OCI-LY1 (cell line): ENCODE results near the gene STARD13.

Experiments
- H2AFZ ChIP-seq: fragments of 200-600 bp; sonication (generic), shearing (Covaris generic); 2 replicates; pipeline ENCODE4 v1.6.0; 2014; ENCODE audit warnings: antibody characterized with exemption, mild to moderate bottlenecking, low read length
- H3F3A ChIP-seq: fragments of 200-600 bp; sonication (generic), shearing (Covaris generic); 2 replicates; pipeline ENCODE4 v1.6.0; 2014; ENCODE audit warnings: mild to moderate bottlenecking, antibody characterized with exemption, low read length, moderate library complexity; ENCODE audit not compliant: insufficient read depth
- H3K27ac ChIP-seq: fragments of 200-600 bp; sonication (generic); 2 replicates; pipeline ENCODE4 v1.5.1; 2014; ENCODE audit warnings: low read length, mixed run types, mild to moderate bottlenecking, low read depth; ENCODE audit not compliant: poor library complexity, severe bottlenecking
- H3K27me3 ChIP-seq: fragments of 200-600 bp; sonication (generic); 2 replicates; pipeline ENCODE4 v1.6.0; 2014; ENCODE audit warnings: antibody characterized with exemption, mild to moderate bottlenecking, low read length, moderate library complexity; ENCODE audit not compliant: insufficient read depth
- H3K36me3 ChIP-seq: fragments of 200-600 bp; sonication (generic); 2 replicates; pipeline ENCODE4 v1.6.1; 2014; ENCODE audit warnings: mild to moderate bottlenecking, antibody characterized with exemption, low read length, moderate library complexity, mixed read lengths; ENCODE audit not compliant: insufficient read depth
- H3K4me1 ChIP-seq: fragments of 200-600 bp; sonication (generic); 2 replicates; pipeline ENCODE4 v1.5.1; 2014; ENCODE audit warnings: mild to moderate bottlenecking, low read length, moderate library complexity; ENCODE audit not compliant: insufficient read depth, severe bottlenecking
- H3K4me2 ChIP-seq: fragments of 200-600 bp; sonication (generic), shearing (Covaris generic); 2 replicates; pipeline ENCODE4 v1.6.1; 2014; ENCODE audit warnings: low read length
- H3K4me3 ChIP-seq: fragments of 200-600 bp; sonication (generic); 2 replicates; pipeline ENCODE4 v1.5.1; 2014; ENCODE audit warnings: low read length, low read depth, mild to moderate bottlenecking, mixed read lengths; ENCODE audit not compliant: poor library complexity, severe bottlenecking
- H3K79me2 ChIP-seq: fragments of 200-600 bp; shearing (Covaris generic); 2 replicates; pipeline ENCODE4 v1.6.1; 2016; ENCODE audit warnings: mixed run types, low read length, mixed read lengths; ENCODE audit not compliant: insufficient read depth
- H3K9ac ChIP-seq: fragments of 200-600 bp; sonication (generic), shearing (Covaris generic); 2 replicates; pipeline ENCODE4 v1.6.1; 2014; ENCODE audit warnings: mild to moderate bottlenecking, low read length, mixed read lengths
- H3K9me2 ChIP-seq: fragments of 200-600 bp; sonication (generic), shearing (Covaris generic); 2 replicates; pipeline ENCODE4 v1.6.1; 2014; ENCODE audit warnings: low read depth, mild to moderate bottlenecking, low read length, mixed read lengths
- H3K9me3 ChIP-seq: fragments of 200-600 bp; shearing (Covaris generic); 2 replicates; pipeline ENCODE4 v1.6.1; 2014; ENCODE audit warnings: low read length, mixed read lengths
- H4K20me1 ChIP-seq: fragments of 200-600 bp; sonication (generic), shearing (Covaris generic); 2 replicates; pipeline ENCODE4 v1.6.0; 2016; ENCODE audit warnings: mild to moderate bottlenecking, low read length; ENCODE audit not compliant: insufficient read depth
- EZH2 ChIP-seq: fragments of 200-600 bp; sonication (generic), shearing (Covaris generic); IDR thresholded peaks from 2 replicates; pipeline ENCODE4 v1.8.0; 2017; ENCODE audit warnings: borderline replicate concordance, mixed run types, mild to moderate bottlenecking, antibody characterized with exemption, low read length, moderate library complexity, mixed read lengths
- TF ChIP-seq, protein P1 (sequence below): fragments of 200-600 bp; sonication (generic), shearing (Covaris generic); IDR thresholded peaks from 2 replicates; pipeline ENCODE4 v1.5.1; 2017; ENCODE audit warnings: mild to moderate bottlenecking, antibody characterized with exemption, low read length, moderate library complexity, mixed read lengths

Gene STARD13

GRCh38 chr13:33183431-33184111 is 102.0 kb downstream of the STARD13 start:
- no peaks in the 10 kb centered on the region for H3K9me3 ChIP-seq
- H3K9ac ChIP-seq, result no peak overlapping the region
- H3K79me2 ChIP-seq, result no peaks in the 10 kb centered on the region
- TF ChIP-seq EZH2, result no peak
- TF ChIP-seq, protein P1, sequence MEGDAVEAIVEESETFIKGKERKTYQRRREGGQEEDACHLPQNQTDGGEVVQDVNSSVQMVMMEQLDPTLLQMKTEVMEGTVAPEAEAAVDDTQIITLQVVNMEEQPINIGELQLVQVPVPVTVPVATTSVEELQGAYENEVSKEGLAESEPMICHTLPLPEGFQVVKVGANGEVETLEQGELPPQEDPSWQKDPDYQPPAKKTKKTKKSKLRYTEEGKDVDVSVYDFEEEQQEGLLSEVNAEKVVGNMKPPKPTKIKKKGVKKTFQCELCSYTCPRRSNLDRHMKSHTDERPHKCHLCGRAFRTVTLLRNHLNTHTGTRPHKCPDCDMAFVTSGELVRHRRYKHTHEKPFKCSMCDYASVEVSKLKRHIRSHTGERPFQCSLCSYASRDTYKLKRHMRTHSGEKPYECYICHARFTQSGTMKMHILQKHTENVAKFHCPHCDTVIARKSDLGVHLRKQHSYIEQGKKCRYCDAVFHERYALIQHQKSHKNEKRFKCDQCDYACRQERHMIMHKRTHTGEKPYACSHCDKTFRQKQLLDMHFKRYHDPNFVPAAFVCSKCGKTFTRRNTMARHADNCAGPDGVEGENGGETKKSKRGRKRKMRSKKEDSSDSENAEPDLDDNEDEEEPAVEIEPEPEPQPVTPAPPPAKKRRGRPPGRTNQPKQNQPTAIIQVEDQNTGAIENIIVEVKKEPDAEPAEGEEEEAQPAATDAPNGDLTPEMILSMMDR, result no peak
- no peaks in the 10 kb centered on the region for H3F3A ChIP-seq
- no peaks in the 10 kb centered on the region for H4K20me1 ChIP-seq
- H2AFZ ChIP-seq, result no peak overlapping the region
- H3K36me3 ChIP-seq, result no peaks in the 10 kb centered on the region
- no peak overlapping the region for H3K27ac ChIP-seq
- H3K27me3 ChIP-seq, result no peaks in the 10 kb centered on the region
- H3K9me2 ChIP-seq, result no peaks in the 10 kb centered on the region
- H3K4me2 ChIP-seq, result no peak overlapping the region
- no peak overlapping the region for H3K4me3 ChIP-seq
- H3K4me1 ChIP-seq, result no peaks in the 10 kb centered on the region

DNA sequence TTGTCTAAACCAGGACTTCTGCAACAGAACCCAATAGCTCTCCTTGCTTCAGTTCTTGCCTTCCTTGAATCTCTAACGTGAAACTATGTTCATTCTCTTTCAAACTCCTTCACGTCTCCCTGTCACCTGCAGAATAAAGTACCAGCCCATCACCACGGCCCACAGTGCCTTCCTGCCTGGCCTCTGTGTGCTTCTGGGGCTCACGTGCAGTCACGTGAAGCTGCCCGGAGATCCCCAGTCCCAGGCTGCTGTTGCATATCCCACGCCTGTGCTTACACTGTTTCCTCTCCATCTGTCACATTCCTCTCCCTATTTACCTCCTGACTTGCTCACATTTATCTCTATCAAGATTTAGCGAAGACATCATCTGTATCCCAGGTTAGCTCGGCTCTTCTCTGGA is 102.8 kb downstream of the STARD13 start:
- Histone ChIP-seq H3K27ac (no peak overlapping the region), H3K9me2 (no peaks in the 10 kb centered on the region), H3K36me3 (no peaks in the 10 kb centered on the region), H3K9ac (no peak overlapping the region), H3F3A (no peaks in the 10 kb centered on the region), H3K4me3 (no peak overlapping the region), H2AFZ (no peak overlapping the region), H3K4me1 (no peaks in the 10 kb centered on the region), H4K20me1 (no peaks in the 10 kb centered on the region), H3K9me3 (no peaks in the 10 kb centered on the region), H3K4me2 (no peak overlapping the region), H3K79me2 (no peaks in the 10 kb centered on the region), H3K27me3 (no peaks in the 10 kb centered on the region)
- TF ChIP-seq, protein P1, result no peak
- no peak for TF ChIP-seq EZH2

DNA sequence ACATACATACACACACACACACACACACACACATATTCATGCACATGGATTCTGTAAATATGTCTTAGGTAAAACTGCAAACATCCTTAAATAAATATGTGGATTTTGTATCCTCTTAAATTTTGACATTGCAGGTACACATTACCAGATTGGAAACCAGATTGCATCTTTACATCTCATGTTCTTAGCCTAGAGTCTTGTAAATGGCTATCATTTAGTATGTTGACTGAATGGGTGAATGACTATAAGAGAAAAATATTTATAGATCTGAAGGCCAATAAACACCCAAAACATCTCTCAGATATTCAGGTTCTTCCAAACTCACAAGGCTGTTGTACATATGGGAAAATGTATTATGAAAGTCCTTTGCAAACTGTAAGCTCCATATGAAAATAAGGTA is 104.3 kb downstream of the STARD13 start:
- Histone ChIP-seq H2AFZ (no peak overlapping the region), H3K36me3 (no peaks in the 10 kb centered on the region), H3K9me3 (no peaks in the 10 kb centered on the region), H3K27me3 (no peaks in the 10 kb centered on the region), H3K27ac (no peak overlapping the region), H3K79me2 (no peaks in the 10 kb centered on the region), H3K9ac (no peak overlapping the region), H4K20me1 (no peaks in the 10 kb centered on the region), H3K9me2 (no peaks in the 10 kb centered on the region), H3K4me1 (no peaks in the 10 kb centered on the region), H3K4me2 (no peak overlapping the region), H3K4me3 (no peak overlapping the region), H3F3A (no peaks in the 10 kb centered on the region)
- TF ChIP-seq, protein P1, result no peak
- no peak for TF ChIP-seq EZH2
